NCI-H345 treated with DMSO at 0.1 percent for 48 hours (cell line): ENCODE results near the gene CCM2.

Source experiments
- DNase-seq: peaks from one replicate; lab custom pipeline; 2025; ENCODE audit not compliant: unreplicated experiment; lab: John Stamatoyannopoulos, UW

The CCM2 gene

GRCh38 chr7:45078125-45078681 is 78.2 kb downstream of the CCM2 start:
- no peak for DNase-seq

- no peak for DNase-seq
Measured at GRCh38 chr7:45080265-45080957, 80.4 kb downstream of the CCM2 start.

DNA sequence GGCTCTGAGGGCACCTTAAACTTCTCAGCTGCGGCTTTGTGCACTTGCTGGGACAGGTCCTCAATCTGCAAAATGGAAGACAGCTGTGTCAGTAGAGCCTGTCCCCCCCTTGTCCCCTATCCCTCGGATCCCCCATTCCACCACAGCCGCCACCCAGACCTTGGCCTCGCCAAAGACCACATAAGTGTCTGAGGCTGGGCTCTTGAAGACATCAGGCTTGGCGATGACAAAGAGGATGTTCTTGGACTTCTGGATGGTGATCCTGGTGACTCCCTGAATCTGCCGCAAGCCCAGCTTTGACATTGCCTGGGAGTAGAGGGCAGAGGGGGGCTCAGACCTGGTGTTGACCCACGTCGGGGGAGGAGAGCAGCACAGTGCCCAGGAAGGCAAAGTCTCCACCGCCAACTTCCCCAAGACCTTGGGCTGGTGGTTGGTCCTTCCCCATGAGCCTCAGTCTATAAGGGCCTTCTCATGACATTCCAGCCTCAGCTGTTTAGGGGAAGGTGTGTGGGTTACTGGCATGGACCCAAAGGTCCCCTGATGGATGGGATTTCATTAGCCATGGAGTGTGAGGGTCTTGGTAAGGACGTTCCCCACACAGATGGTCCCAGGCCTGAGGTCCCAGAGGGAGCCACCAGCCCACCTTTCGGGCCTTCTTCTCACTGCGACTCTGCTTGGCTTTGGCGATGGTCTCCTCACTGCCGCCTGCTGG is 81.1 kb downstream of the CCM2 start:
- DNase-seq = no peak

DNA sequence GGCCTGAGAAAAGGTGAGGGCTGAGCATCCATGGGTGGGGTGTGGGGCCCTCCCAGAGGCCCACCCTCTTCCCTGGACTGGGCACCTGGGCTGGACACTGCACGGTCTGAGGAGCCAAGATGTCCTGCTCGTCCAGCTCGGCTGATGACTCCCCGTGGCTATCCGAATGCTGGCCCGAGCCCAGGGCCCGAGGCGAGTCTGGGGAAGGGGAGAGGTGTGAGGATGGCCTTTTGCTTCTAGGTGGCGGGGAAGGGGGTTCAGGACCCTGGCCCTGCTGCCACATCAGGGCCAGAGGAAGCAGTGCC is 81.6 kb downstream of the CCM2 start:
- DNase-seq = no peak

DNA sequence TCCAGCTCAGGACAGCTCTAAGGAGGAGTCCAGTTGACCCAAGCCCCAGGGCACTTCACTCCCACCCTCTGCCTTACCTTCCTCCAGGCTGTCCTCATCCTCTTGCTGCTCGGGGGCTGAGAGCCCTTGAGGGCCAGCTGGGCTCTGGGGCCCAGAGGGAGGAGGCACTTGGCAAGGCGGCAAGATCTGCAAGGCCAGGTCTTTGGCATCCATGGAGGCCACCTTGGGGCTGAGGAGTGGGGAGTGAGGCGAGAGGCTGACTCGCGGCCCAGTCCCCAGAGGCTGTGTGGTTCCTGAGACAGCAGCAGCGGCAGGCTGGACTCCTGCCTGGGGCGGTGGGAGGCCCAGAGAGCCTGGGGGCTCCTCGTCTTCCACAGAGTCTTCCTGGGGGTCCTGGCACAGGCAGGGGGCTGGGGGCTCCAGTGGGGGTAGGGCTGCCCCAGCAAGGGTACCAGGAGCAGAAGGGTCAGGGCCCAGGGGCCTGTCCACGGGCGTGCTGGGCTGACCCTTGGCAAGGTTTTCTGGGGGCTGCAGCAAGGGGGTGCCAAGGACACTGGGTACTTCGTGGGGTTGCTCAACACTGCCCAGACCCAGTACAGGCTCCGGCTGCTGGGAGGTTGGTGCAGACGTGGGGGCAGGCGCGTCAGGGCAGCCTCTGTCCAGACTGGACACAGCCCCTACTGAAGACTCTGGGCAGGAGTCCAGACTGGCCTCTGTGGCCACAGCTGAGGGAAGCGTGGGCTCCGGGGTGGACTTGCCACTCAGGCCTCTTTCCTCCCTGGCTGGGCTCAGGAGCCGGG is 82.2 kb downstream of the CCM2 start:
- DNase-seq = no peak

GRCh38 chr7:45082831-45083331 is 82.9 kb downstream of the CCM2 start:
- no peak for DNase-seq

GRCh38 chr7:45084336-45084735 is 84.3 kb downstream of the CCM2 start:
- DNase-seq = no peak

DNA sequence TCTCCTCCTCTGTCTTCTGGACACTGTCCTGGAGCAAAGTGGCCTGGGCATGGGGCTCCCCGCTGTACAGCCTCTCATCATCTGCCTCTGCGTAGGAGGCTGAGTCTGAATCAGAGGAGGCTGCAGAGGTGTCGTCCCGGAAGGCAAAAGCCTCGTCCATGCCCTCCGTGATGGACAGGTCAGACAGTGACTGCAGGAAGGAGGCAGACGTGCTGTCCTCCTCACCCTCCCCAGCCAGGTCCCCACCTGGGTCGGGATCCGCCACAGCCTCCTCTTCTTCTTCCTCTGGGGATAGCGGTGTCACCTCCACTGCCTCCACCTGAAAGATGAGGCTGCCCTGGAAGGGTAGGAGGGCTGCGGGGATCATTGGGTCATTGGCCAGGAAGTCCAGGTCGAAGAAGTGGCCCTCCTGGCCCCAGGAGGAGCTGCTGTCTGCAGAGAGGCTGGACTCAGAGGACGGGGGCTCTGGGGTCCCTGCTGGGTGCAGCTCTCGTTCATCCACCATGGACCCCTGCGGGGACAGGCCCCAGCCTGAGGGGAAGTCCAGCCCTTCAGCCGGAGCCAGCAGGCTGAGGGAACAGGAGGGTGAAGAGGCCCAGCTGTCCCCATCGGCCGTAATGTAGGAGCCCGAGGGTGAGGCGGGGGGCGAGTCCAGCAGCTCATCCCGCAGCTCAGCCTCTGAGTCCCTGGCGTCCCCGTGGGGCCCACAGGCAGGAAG is 85.1 kb downstream of the CCM2 start:
- no peak for DNase-seq

DNA sequence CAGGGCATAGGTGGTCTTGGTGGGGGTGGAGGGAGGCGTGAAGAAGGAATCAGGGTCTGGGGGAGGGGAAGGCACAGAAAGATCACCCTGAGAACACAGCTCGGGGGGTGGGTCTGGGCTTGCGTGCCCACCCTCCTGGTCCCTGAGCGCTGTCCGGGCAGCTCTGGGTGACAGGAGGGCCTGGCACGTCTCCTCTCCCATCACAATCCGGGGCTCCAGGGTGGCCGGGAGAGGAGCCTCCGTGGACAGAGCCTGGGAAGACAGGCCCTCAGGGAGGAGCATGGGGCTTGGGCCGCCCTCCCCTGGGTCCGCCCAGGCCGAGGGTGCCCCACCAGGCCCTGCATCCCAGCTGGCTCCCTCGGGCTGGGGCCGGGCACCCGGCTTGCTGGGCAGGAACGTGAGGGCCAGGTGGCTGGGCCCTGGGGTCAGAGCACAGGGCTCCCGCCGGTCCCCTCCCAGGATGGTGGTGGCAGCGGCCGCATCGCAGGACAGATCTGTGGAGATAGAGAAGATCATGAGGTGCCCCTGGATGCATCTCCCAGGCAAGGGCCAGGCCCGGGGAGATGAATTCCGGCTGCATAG is 85.7 kb downstream of the CCM2 start:
- DNase-seq = no peak

GRCh38 chr7:45086331-45087065 is 86.5 kb downstream of the CCM2 start:
- DNase-seq = no peak

GRCh38 chr7:45087301-45088145 is 87.5 kb downstream of the CCM2 start:
- DNase-seq = no peak

DNA sequence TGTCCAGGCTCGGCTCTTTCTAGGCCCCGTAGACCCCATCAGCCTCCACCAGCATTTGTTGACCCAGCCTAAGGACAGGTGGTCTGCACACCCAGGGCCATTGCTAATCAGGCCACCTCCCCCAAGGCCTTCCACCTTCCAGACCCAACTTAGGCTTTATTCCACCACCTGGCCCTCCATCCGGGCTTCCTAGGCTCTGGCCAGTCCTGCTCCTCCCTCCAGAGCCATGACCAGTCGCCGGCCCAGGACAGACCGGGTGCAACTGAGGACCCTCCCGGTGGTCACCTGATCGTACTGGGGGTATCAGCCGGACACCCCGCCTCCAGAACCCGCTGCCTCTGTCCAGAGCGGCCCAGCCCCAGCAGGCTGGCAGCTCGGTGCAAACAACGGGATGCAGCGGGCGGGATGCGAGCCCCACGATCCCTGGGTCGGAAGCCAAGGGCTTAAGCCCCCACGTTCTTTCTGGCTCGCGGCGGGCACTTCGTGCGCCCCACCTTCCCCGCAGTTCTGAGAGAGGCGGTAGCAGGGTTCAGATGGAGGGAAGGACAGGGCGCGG is 88.2 kb downstream of the CCM2 start:
- no peak for DNase-seq

DNA sequence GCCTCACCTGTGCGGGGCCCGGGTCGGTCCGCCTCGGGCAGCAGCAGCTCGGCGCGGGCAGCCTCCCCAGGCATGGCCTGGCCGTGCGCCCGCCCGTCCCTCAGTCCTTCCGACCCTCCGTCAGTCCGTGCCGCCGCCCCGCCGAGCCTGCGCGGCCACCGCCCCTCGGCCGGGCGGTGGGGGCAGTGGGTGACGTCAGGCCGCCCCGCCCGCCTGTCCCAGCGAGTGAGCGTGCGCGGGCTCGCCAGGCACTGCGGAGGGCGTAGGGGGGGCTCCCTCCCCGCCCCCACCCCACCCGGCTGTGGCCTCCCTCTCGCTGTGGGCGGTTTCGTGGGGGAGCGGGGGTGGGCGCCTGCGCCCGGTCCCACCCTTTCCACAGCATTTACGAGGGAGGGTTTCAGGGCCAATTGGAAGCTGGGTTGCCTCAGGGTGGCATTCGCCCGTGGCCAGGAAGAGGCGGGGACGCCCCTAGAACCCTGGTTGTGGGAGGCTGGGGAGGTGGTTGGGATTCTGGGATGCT is 88.9 kb downstream of the CCM2 start, which contains the start of gene NACAD:
Gene NACAD, minus strand, starts transcription at position 149 of the 520 bp plus-strand sequence. Its CDS starts 75 bp downstream, at position 74.
- DNase-seq = peak; percentile 49

DNA sequence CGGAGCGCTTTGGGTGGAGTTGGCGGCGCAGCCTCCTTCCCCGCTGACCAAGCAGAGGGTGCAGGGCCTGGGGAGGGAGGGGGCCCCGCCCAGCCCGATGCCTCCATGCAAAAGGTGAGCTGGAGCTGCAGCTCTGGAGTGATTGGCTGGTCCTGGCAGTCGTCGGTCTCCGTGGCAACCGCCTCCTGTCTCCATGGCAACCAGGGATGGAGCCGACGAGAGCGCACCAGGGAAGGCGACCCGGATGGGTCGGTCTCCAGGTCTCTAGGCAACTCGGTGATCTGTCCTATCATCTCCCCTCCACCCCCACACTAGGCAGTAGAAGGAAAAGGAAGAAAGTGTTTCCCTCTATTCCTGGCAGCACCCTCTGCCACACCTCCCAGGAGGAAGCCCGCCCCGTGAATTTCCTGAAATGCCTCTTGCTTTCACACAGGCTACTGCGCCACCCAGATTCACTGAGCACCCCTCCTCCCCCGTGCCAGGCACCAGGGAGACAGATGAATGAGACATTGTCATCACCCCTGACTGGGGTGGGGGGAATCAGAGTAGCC is 89.4 kb downstream of the CCM2 start:
- peak; percentile 59 for DNase-seq

GRCh38 chr7:45092100-45092930 is 92.3 kb downstream of the CCM2 start:
- no peak for DNase-seq

DNA sequence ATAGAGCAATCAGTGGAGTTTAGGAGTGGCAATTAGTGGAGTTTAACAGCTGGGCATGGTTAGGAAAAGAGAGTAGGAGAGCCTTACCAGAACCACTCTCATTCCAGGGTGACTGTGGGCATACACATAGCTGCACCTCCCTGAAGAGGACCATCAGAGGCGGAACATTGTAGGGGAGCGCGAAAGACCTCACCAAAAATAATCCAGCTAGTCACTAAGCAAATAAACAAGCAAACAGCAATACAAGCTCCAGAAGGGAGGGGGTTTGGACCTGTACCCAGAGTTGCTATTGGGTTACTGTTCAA is 92.9 kb downstream of the CCM2 start:
- DNase-seq = no peak
